ENCODE results near the gene METTL1.

The METTL1 gene

DNA sequence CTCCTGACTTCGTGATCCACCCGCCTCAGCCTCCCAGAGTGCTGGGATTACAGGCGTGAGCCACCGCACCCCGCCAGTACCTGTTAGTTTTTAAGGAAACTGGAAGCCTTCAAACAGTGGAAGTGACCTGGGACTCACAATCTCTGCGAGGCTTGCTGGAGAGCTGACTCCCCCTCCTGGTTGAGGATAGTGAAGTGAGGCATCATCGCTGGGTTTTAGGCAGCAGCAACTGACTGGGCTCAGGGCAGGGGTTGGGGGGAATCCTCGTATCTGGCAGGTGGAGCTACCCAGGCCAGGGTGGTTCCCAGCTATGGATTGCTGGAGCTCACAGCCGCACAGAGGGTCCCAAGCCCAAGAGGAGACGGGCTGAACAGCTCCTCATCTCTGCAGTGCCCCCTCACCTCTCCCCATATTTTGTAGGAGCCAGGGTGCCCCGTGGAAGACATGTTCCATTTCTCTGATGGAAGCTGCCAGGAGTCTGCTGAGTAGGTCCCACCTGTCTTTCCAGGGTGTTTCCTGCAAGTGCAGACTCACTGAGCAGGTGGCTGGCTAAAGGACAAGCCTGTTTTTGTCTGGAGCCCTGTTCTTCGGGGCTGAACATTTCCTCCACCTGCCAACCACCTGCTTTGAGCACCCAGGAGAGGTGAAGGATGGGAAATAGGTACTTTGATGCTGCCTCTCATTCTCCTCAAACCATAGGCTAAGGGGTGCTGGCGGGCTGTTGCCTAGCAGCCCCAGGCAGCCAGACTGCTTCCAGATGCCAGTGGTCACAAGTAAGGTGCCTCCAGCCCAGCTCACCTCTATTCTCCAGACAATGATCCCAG lies 43.5 kb upstream of the METTL1 start:
- Mint-ChIP-seq H3K36me3 (ENCODE audit: low read depth) (peaks cover 28% of the 10 kb centered on the region), H3K9me3 (no peaks in the 10 kb centered on the region), H3K4me1 (peaks cover 34% of the 10 kb centered on the region), H3K4me3 (no peak overlapping the region), H3K27ac (peak overlapping the region in 1 of 3 experiments; percentile 31), H3K27me3 (ENCODE audit: low read depth) (no peaks in the 10 kb centered on the region)
- no peak for TF ChIP-seq CTCF (IDR thresholded peaks at IDR 0.05; ENCODE audit: unreplicated experiment in 3 of 3)

GRCh38 chr12:57813971-57814772 lies 42.3 kb upstream of the METTL1 start:
- no peak overlapping the region for H3K4me3 Mint-ChIP-seq
- no peaks in the 10 kb centered on the region for H3K27me3 Mint-ChIP-seq (ENCODE audit: low read depth)
- H3K36me3 Mint-ChIP-seq (ENCODE audit: low read depth), result peaks cover 18% of the 10 kb centered on the region
- TF ChIP-seq CTCF (IDR thresholded peaks at IDR 0.05; ENCODE audit: unreplicated experiment in 3 of 3), result no peak
- H3K9me3 Mint-ChIP-seq, result no peaks in the 10 kb centered on the region
- peaks cover 34% of the 10 kb centered on the region for H3K4me1 Mint-ChIP-seq
- H3K27ac Mint-ChIP-seq, result peak overlapping the region; percentile 31 to 75 (median 49)

DNA sequence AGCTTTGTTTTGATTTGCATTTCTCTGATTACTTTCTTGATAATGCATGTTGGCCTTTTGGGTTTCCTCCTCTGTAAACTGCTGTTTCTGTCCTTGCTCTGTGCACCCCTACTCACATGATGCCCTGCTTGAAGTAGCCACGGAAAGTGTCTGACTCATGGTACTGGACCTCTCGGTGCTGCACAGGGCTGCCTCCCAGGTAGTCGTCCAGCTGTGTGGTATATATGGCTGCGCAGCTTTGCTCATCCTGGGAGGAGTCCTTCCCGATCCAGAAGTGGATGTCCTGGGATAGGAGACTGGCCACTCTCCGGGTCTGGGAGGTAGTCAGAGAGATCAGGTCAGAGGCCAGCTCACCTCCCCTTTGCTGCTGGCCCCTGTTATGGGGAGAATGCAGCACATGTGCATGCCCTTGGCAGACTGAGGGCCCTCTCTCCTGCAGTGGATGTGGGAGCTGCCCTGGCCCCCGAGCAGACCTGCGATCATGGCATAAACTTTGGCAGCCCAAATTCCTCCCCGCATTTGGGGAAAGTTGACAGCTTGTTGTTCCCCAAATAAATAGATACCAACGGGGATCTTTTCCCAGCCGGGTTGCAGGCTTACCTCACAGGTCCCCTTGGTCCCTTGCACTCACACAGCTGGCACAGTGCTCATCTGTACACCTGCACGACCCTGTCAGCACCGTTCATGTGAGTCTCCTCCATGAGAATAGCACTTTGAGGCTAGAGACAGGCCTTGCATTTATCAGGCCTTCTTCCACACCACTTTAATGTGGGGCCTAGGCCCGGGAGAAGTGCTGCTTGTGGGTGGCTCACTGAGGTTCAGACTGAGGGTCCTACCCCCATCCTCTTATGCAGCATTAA lies 41.4 kb upstream of the METTL1 start:
- H3K27me3 Mint-ChIP-seq (ENCODE audit: low read depth), result no peaks in the 10 kb centered on the region
- H3K27ac Mint-ChIP-seq, result no peak overlapping the region
- no peaks in the 10 kb centered on the region for H3K9me3 Mint-ChIP-seq
- TF ChIP-seq CTCF (IDR thresholded peaks at IDR 0.05; ENCODE audit: unreplicated experiment in 3 of 3), result no peak
- H3K4me3 Mint-ChIP-seq, result no peak overlapping the region
- H3K4me1 Mint-ChIP-seq, result peaks cover 26% of the 10 kb centered on the region
- peaks cover 15% of the 10 kb centered on the region for H3K36me3 Mint-ChIP-seq (ENCODE audit: low read depth)

GRCh38 chr12:57811028-57811755 lies 39.3 kb upstream of the METTL1 start:
- Mint-ChIP-seq H3K4me3 (no peak overlapping the region), H3K4me1 (peaks cover 13% of the 10 kb centered on the region)

More at GRCh38 chr12:57811028-57811755, 39.3 kb upstream of the METTL1 start:
- Mint-ChIP-seq H3K27ac (no peak overlapping the region), H3K36me3 (ENCODE audit: low read depth) (peaks cover 32% of the 10 kb centered on the region), H3K9me3 (no peaks in the 10 kb centered on the region), H3K27me3 (ENCODE audit: low read depth) (no peaks in the 10 kb centered on the region)
- no peak for TF ChIP-seq CTCF (IDR thresholded peaks at IDR 0.05; ENCODE audit: unreplicated experiment in 3 of 3)

Data from nephron (organoid).